CD4-positive, alpha-beta T cell treated with Interferon alpha-2 for 1 hour (primary cell): ENCODE results near the gene HPCA.

Source experiments
- DNase-seq, 2 donors: peaks; one replicate each; pipeline ENCODE4 v3.0.0-alpha.2; 2020 to 2022

HPCA gene

GRCh38 chr1:32890516-32891240 lies 4.4 kb downstream of the HPCA start:
- no peak for DNase-seq

DNA sequence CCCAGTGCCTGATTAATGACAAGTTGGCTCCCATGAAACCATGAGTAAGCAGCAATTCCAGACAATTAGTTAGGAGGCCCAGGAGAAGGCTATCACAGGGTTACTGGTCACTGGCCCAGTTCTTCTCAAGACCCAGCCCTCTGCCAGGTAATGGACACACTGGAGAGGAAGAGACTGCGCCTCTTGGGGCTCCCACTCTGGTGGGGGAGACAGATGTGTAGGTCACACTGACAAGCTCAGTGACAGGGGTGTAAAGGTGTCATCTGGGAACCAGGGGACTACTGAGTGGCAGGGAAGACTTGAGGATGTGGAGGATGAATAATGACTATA lies 4.9 kb downstream of the HPCA start:
- no peak for DNase-seq

DNA sequence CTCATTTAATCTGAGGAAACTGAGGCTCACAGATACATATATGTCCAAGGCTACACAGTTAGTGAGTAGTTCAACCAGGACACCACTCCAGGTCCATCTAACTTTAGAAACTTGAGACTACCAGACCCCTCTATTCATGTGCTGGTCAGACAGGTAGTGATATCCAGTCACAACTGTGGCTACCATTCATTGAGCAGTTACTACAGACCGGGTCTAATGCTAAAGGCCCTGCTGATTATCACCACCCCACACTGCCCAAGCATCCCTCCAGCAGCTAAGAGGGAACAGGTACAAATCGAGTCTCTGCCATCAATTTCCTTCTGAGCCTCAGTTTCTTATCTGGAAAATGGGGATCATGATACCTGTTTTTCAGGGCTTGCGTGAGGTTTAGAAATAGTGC lies 5.3 kb downstream of the HPCA start:
- no peak for DNase-seq

DNA sequence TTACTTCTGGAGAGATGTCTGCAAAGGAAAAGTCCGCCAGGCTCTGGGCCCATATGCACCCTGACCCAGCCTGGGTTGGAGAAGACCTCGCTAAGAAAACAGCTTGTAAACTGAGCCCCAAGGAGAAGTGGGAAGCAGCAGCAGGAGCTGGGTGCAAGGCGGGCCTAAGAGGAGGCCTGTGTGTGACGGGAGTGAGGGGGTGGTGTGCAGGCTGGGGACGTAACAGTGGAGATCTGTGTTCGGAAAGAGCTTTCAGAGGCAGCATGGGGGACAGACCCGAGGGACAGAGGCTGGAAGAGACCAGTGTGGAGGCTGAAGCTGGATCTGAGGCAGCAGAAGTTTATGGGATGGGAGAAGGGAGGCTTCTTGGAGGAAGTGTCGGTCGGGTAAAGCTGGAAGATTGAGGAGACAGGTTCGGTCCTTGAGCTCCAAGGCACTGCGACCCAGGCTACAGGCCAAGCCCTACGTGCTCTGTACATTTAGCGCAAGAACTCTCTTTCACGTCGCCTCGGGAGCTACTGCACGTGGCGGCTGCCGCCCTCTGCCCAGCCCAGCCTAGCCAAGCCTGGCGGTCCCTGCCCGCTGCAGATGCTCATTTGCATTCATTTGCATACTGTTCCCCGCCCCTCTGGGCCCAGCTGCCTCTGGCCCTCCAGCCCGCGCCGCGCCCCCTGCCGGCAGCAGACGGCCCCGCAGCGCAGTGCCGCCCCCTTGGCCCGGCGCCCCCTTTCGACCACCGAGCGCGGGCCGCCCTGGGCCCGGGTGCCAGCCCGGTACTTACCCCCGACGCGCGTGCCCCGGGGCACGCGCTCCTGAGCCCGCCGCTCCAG lies 6.3 kb downstream of the HPCA start:
- peak; percentile 16 to 28 for DNase-seq

DNA sequence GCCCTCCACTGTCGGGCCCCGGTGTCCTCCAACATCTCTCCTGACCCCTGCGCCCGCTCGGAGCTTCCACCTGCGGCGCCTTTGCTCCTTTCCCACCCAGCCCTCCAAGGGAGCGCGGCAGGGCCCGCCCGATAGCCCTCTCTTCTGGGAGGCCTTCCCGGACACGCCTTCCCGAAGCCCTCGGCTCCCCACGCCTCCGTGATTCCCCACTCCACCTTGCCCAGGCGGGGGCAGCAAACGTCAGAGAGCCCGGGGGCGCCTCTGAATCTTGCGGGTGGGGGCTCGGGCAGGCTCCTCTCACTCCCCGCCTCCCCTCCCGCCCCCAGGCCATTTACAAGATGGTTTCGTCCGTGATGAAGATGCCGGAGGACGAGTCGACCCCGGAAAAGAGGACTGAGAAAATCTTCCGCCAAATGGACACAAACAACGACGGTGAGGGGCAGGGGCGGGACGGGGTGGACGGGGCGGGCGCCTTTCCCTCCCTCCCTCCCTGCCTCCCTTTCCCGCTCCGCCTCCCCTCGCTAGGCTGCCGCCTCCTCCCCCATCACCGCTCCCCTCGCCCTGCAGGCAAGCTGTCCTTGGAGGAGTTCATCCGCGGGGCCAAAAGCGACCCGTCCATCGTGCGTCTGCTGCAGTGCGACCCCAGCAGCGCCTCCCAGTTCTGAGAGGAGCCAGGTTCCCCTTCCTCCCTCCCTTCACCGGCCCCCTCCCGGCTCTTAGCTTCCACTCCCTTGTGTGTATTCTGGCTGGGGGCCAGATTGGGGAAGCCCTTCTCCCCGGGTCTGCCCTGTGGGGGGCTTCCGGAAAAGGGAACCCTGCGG lies 7.1 kb downstream of the HPCA start:
- peak in 1 of 2 donors; percentile 17 for DNase-seq

- no peak for DNase-seq
Measured at GRCh38 chr1:32894019-32894600, 7.8 kb downstream of the HPCA start.

GRCh38 chr1:32894681-32895080 lies 8.4 kb downstream of the HPCA start:
- DNase-seq, result no peak

GRCh38 chr1:32895325-32896215 lies 9.3 kb downstream of the HPCA start:
- DNase-seq, result no peak

- no peak for DNase-seq
Measured at GRCh38 chr1:32896451-32896850, 10.2 kb downstream of the HPCA start.

DNA sequence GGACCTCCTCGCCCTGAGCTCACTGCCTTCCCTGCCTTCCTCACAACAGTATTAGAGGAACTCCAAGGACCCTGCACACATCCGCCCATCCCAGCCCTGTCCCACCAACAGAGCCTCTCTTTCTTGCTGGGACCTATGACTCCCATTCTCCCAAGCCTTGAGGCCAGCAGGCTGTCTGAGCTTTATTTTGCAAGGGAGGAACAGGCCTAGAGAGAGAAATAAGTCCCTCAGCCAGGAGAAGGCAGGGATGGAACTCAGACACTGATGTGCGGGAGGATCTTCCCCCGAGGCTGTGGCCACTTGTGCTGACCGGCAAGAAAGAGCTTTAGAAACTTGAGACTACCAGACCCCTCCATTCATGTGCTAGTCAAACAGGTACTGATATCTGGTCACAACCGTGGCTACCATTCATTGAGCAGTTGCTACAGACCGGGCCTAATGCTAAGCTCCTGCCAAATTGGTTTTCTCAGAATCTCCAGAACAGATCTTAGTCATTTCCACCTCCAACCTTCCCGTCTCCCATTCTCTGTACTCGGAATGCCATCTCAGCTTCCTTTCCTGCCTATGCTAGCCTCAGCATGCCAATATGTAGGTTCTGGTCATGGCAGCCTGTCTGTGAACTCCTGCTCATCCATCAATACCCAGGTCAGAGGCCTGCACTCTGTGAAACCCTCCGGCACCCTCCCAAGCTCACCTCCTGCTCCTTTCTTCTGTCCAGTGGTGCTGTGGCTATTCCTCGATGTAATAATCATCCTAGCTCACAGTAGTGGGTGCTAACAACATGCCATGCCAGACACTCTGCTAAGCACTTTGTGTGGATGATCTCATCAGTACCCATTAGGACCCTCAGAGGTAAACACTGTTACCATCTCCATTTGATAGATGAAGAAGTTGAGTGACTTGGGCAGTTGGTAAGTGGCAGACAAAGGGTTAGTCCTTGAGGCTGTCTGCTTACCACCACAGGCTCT lies 11.1 kb downstream of the HPCA start:
- no peak for DNase-seq

GRCh38 chr1:32898056-32898455 lies 11.8 kb downstream of the HPCA start:
- no peak for DNase-seq

DNA sequence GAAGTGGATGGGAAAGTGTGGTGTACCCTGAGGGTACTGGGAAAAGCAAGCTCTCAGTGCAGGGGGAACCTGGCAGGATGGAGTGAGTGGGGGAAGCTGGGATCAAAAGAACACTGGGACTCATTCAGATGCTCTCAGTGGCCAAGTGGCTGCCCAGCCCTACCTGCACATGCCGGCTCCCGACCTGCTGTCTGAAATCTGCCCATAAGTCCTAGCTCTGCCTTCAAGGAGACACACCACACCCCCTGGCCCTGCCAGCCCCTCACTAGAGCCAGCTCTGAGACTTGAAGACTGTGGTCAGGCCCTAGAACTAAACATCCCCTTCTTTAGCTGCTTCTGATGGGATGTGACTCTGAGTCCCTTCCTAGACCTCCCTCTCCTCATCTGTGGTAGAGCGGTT lies 12.7 kb downstream of the HPCA start:
- DNase-seq, result no peak

GRCh38 chr1:32899586-32900296 lies 13.4 kb downstream of the HPCA start:
- no peak for DNase-seq

- no peak for DNase-seq
Measured at GRCh38 chr1:32900371-32900955, 14.2 kb downstream of the HPCA start.

DNA sequence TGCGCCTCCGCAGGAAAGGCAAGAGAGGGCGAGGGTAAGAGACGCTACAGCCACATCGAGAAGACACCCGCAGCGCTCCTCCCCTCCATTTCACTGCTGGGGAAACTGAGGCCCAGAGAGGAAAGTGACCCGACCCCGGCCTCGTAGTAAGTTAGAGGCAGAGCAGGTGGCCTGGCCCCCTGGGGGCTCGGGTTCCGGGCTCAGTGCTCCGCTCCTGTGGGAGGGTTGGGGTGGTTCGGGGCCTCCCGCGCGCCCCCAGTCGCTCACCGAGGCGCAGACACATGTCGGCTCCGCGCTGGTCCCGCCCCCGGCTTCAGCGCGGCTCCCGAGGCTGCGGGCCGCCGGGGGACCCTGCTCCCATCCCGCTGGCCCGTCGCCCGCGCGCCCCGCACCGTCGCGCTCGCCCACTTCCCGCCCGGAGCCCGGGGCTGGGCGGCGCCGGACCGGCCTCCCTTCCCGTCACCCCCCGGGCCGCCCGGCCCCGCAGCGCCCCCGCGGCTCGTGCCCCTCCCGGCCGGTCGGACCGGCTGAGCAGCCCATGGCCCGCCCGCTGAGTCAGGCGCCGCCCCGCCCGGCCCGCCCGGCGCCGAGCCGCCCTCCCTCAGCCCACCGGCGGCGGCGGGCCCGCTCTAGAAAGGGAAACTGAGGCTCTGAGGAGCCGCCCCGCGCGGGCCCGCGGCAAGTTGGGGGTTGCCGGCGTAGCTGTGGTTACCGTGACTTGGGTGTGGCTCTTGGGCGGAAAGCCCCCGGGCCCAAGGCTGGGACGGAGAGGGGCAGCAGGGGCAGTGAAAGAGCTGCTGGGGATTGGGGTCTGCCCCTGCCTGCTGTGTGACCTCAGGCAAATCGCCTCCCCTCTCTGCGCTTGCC lies 14.9 kb downstream of the HPCA start, which contains the start of gene TMEM54:
Gene TMEM54 (minus strand): TSS at position 434 of the 867 bp plus-strand sequence. CDS start 151 bp downstream, at position 283.
- no peak for DNase-seq

GRCh38 chr1:32901823-32902534 lies 15.7 kb downstream of the HPCA start:
- no peak for DNase-seq

- no peak for DNase-seq
Measured at GRCh38 chr1:32902535-32902920, 16.2 kb downstream of the HPCA start.
